ENCODE data around the gene MRPS22.

GRCh38 chr3:139342054-139342453, 1.8 kb upstream of the MRPS22 start:
- TF ChIP-seq, protein P1, sequence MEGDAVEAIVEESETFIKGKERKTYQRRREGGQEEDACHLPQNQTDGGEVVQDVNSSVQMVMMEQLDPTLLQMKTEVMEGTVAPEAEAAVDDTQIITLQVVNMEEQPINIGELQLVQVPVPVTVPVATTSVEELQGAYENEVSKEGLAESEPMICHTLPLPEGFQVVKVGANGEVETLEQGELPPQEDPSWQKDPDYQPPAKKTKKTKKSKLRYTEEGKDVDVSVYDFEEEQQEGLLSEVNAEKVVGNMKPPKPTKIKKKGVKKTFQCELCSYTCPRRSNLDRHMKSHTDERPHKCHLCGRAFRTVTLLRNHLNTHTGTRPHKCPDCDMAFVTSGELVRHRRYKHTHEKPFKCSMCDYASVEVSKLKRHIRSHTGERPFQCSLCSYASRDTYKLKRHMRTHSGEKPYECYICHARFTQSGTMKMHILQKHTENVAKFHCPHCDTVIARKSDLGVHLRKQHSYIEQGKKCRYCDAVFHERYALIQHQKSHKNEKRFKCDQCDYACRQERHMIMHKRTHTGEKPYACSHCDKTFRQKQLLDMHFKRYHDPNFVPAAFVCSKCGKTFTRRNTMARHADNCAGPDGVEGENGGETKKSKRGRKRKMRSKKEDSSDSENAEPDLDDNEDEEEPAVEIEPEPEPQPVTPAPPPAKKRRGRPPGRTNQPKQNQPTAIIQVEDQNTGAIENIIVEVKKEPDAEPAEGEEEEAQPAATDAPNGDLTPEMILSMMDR (IDR thresholded peaks at IDR 0.05; ENCODE audit: low read depth, low read length, poor library complexity, severe bottlenecking) = no peak
- TF ChIP-seq EZH2phosphoT487 (IDR thresholded peaks at IDR 0.05; ENCODE audit: borderline replicate concordance, low read length) = no peak
